ENCODE results near the gene AGT. TPM values are rescaled to one million over a fixed set of nuclear protein-coding genes. Genes with fewer than 3 reads are reported as not detected.

The AGT gene
- total RNA-seq, 1 donor from 2014 or later, result 54.6 TPM

GRCh38 chr1:230739564-230740290 lies 25.8 kb upstream of the AGT start:
- no peak overlapping the region for H3K27ac ChIP-seq (replicated peaks)
- H3K36me3 ChIP-seq, result no peaks in the 10 kb centered on the region
- intact Hi-C loops (cut with micrococcal nuclease), result no loop called here
- no peaks in the 10 kb centered on the region for H3K4me1 ChIP-seq
- no peak for DNase-seq
- H3K9me3 ChIP-seq (replicated peaks), result peaks cover 9% of the 10 kb centered on the region
- no peak for TF ChIP-seq CTCF (IDR thresholded peaks at IDR 0.05; ENCODE audit: borderline replicate concordance)
- no peaks in the 10 kb centered on the region for H3K27me3 ChIP-seq (ENCODE audit: low read depth)
- no peak overlapping the region for H3K4me3 ChIP-seq

- no peaks in the 10 kb centered on the region for H3K27me3 ChIP-seq (ENCODE audit: low read depth)
- H3K36me3 ChIP-seq, result no peaks in the 10 kb centered on the region
- H3K4me1 ChIP-seq, result no peaks in the 10 kb centered on the region
- no peak for DNase-seq
- H3K4me3 ChIP-seq, result no peak overlapping the region
- H3K9me3 ChIP-seq (replicated peaks), result peaks cover 9% of the 10 kb centered on the region
- intact Hi-C loops (cut with micrococcal nuclease), result no loop called here
- no peak for TF ChIP-seq CTCF (IDR thresholded peaks at IDR 0.05; ENCODE audit: borderline replicate concordance)
- H3K27ac ChIP-seq (replicated peaks), result no peak overlapping the region
Observed at GRCh38 chr1:230737622-230738262, 23.8 kb upstream of the AGT start.

- Histone ChIP-seq H3K27ac (replicated peaks) (no peak overlapping the region), H3K9me3 (replicated peaks) (peaks cover 9% of the 10 kb centered on the region), H3K4me3 (no peak overlapping the region), H3K36me3 (no peaks in the 10 kb centered on the region), H3K27me3 (ENCODE audit: low read depth) (no peaks in the 10 kb centered on the region), H3K4me1 (peaks cover 15% of the 10 kb centered on the region)
- intact Hi-C loops (cut with micrococcal nuclease), result no loop called here
- no peak for TF ChIP-seq CTCF (IDR thresholded peaks at IDR 0.05; ENCODE audit: borderline replicate concordance)
- no peak for DNase-seq
Observed at GRCh38 chr1:230735447-230735846, 21.5 kb upstream of the AGT start.

- no peaks in the 10 kb centered on the region for H3K9me3 ChIP-seq (replicated peaks)
- H3K27me3 ChIP-seq (ENCODE audit: low read depth), result no peaks in the 10 kb centered on the region
- no peak overlapping the region for H3K4me3 ChIP-seq
- H3K4me1 ChIP-seq, result peaks cover 42% of the 10 kb centered on the region
- intact Hi-C loops (cut with micrococcal nuclease), result no loop called here
- TF ChIP-seq CTCF (IDR thresholded peaks at IDR 0.05; ENCODE audit: borderline replicate concordance), result no peak
- H3K27ac ChIP-seq (replicated peaks), result peak overlapping the region; percentile 79
- no peaks in the 10 kb centered on the region for H3K36me3 ChIP-seq
- DNase-seq, result no peak
Observed at GRCh38 chr1:230730977-230731376, 17.1 kb upstream of the AGT start.

- intact Hi-C loops (cut with micrococcal nuclease), result no loop called here
- peak; percentile 6 for TF ChIP-seq CTCF (IDR thresholded peaks at IDR 0.05; ENCODE audit: borderline replicate concordance)
- Histone ChIP-seq H3K4me3 (no peak overlapping the region), H3K9me3 (replicated peaks) (no peaks in the 10 kb centered on the region), H3K27ac (replicated peaks) (peak overlapping the region; percentile 67), H3K36me3 (no peaks in the 10 kb centered on the region), H3K4me1 (peaks cover 45% of the 10 kb centered on the region), H3K27me3 (ENCODE audit: low read depth) (no peaks in the 10 kb centered on the region)
- DNase-seq, result peak; percentile 41
Observed at GRCh38 chr1:230728710-230729392, 14.9 kb upstream of the AGT start.
